Neural progenitor cell (in vitro differentiated cells): ENCODE results near the gene HSP90AA1. TPM values are rescaled to one million over a fixed set of nuclear protein-coding genes. Genes with fewer than 3 reads are reported as not detected.

Experiments used
- DNase-seq: peaks from one replicate; pipeline ENCODE4 v3.0.0-alpha.2; 2016; ENCODE audit warnings: low spot score
- H2AFZ ChIP-seq: fragments of 200-600 bp; sonication (generic); replicated peaks from 2 replicates; pipeline ENCODE4 v1.6.1; 2016; ENCODE audit warnings: antibody characterized with exemption
- H3F3A ChIP-seq: fragments of 200-600 bp; sonication (generic); 2 replicates; pipeline ENCODE4 v1.6.1; 2016; ENCODE audit warnings: antibody characterized with exemption, low read depth
- H3K27ac ChIP-seq: fragments of 200-600 bp; sonication (generic); 2 replicates; pipeline ENCODE4 v1.5.1; 2016; ENCODE audit warnings: mild to moderate bottlenecking
- H3K27me3 ChIP-seq: fragments of 200-600 bp; sonication (generic); 2 replicates; pipeline ENCODE4 v1.6.1; 2016; ENCODE audit warnings: mild to moderate bottlenecking, moderate library complexity
- H3K36me3 ChIP-seq: fragments of 200-600 bp; sonication (generic); 2 replicates; pipeline ENCODE4 v1.5.1; 2016
- H3K4me1 ChIP-seq: fragments of 200-600 bp; sonication (generic); 2 replicates; pipeline ENCODE4 v1.6.1; 2016; ENCODE audit warnings: mixed run types
- H3K4me2 ChIP-seq: fragments of 200-600 bp; sonication (generic); 2 replicates; pipeline ENCODE4 v1.6.1; 2016
- H3K4me3 ChIP-seq: fragments of 200-600 bp; sonication (generic); 2 replicates; pipeline ENCODE4 v1.5.1; 2016
- H3K79me2 ChIP-seq: fragments of 200-600 bp; sonication (generic); 2 replicates; pipeline ENCODE4 v1.6.1; 2016; ENCODE audit warnings: low read depth
- H3K9ac ChIP-seq: fragments of 200-600 bp; sonication (generic); 2 replicates; pipeline ENCODE4 v1.6.1; 2016
- H3K9me3 ChIP-seq: fragments of 200-600 bp; sonication (generic); 2 replicates; pipeline ENCODE4 v1.5.1; 2016; ENCODE audit warnings: low read depth
- H4K20me1 ChIP-seq: fragments of 200-600 bp; sonication (generic); 2 replicates; pipeline ENCODE4 v1.6.1; 2016; ENCODE audit warnings: low read depth
- H3K27ac Mint-ChIP-seq: 3 replicates; pipeline ENCODE4 v1.8.0; 2021; ENCODE audit warnings: mixed read lengths
- H3K27me3 Mint-ChIP-seq: 2 replicates; pipeline ENCODE4 v1.8.0; 2022; ENCODE audit warnings: low read depth, mild to moderate bottlenecking, inconsistent platforms, moderate library complexity, mixed read lengths; ENCODE audit not compliant: insufficient read depth
- H3K36me3 Mint-ChIP-seq: 3 replicates; pipeline ENCODE4 v1.8.0; 2021; ENCODE audit warnings: mixed read lengths
- H3K4me1 Mint-ChIP-seq: 3 replicates; pipeline ENCODE4 v1.8.0; 2021; ENCODE audit warnings: mixed read lengths
- H3K4me3 Mint-ChIP-seq: 3 replicates; pipeline ENCODE4 v1.8.0; 2021; ENCODE audit warnings: mild to moderate bottlenecking, moderate library complexity, mixed read lengths
- H3K9me3 Mint-ChIP-seq: 3 replicates; pipeline ENCODE4 v1.8.0; 2020; ENCODE audit warnings: mixed read lengths
- EZH2 ChIP-seq: fragments of 200-600 bp; sonication (generic); IDR thresholded peaks from 2 replicates; pipeline ENCODE4 v1.6.1; 2017; ENCODE audit warnings: antibody characterized with exemption, mild to moderate bottlenecking, moderate library complexity
- EZH2phosphoT487 ChIP-seq: fragments of 200-600 bp; sonication (generic); IDR thresholded peaks from 2 replicates; pipeline ENCODE4 v1.6.1; 2017; ENCODE audit warnings: antibody characterized with exemption
- total RNA-seq: library from RNA; depleted of rRNA; stranded (reverse); fragments of >200 nt; gene quantifications from 2 replicates; pipeline ENCODE4 v1.2.3, GENCODE V29; 2015; ENCODE audit warnings: low replicate concordance
- TF ChIP-seq, protein P1 (sequence below): fragments of 200-600 bp; sonication (generic); IDR thresholded peaks from 2 replicates; pipeline ENCODE4 v1.5.1; 2017; ENCODE audit warnings: antibody characterized with exemption, mild to moderate bottlenecking

HSP90AA1 gene
- total RNA-seq, 1 donor from 2014 or later: 746 TPM

DNA sequence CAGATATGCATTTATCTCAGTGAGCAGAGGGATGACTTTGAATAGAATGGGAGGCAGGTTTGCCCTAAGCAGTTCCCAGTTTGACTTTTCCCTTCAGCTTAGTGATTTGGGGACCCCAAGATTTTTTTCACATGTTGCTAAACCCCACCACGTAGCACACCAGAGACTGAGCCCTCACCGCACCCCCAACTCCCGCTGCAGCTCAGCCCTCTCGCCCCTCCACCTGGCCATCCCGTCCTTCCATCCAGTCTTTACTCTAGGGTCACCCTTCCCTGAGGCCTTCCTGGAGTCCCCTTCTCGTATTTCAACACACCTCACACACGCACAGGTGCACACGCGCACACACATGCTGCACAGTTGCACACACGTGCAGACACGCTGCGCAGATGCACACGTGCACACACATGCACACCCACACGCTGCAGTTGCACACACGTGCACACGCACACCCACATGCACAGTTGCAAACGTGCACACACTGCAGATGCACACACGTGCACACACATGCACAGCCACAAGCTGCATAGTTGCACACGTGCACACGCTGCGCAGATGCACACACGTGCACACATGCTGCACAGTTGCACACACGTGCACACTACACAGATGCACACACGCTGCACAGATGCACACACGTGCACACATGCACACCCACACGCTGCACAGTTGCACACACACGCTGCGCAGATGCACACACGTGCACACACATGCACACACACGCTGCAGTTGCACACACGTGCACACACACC, 30.0 kb downstream of the HSP90AA1 start:
- H3K79me2 ChIP-seq: no peaks in the 10 kb centered on the region
- no peak overlapping the region for H3K4me2 ChIP-seq
- Mint-ChIP-seq H3K4me3 (no peak overlapping the region), H3K4me1 (peaks cover 20% of the 10 kb centered on the region), H3K27me3 (peaks cover 15% of the 10 kb centered on the region), H3K9me3 (no peaks in the 10 kb centered on the region), H3K36me3 (peaks cover 20% of the 10 kb centered on the region), H3K27ac (no peak overlapping the region)
- no peaks in the 10 kb centered on the region for H3K9me3 ChIP-seq
- no peaks in the 10 kb centered on the region for H3K27me3 ChIP-seq
- peaks cover 20% of the 10 kb centered on the region for H3F3A ChIP-seq
- H3K4me1 ChIP-seq: no peaks in the 10 kb centered on the region
- H3K4me3 ChIP-seq: no peak overlapping the region
- no peak overlapping the region for H3K27ac ChIP-seq
- no peaks in the 10 kb centered on the region for H4K20me1 ChIP-seq
- no peaks in the 10 kb centered on the region for H3K36me3 ChIP-seq
- TF ChIP-seq EZH2: no peak
- TF ChIP-seq, protein P1, sequence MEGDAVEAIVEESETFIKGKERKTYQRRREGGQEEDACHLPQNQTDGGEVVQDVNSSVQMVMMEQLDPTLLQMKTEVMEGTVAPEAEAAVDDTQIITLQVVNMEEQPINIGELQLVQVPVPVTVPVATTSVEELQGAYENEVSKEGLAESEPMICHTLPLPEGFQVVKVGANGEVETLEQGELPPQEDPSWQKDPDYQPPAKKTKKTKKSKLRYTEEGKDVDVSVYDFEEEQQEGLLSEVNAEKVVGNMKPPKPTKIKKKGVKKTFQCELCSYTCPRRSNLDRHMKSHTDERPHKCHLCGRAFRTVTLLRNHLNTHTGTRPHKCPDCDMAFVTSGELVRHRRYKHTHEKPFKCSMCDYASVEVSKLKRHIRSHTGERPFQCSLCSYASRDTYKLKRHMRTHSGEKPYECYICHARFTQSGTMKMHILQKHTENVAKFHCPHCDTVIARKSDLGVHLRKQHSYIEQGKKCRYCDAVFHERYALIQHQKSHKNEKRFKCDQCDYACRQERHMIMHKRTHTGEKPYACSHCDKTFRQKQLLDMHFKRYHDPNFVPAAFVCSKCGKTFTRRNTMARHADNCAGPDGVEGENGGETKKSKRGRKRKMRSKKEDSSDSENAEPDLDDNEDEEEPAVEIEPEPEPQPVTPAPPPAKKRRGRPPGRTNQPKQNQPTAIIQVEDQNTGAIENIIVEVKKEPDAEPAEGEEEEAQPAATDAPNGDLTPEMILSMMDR: no peak
- no peak for TF ChIP-seq EZH2phosphoT487
- no peak overlapping the region for H3K9ac ChIP-seq
- no peak overlapping the region for H2AFZ ChIP-seq
- DNase-seq: no peak

DNA sequence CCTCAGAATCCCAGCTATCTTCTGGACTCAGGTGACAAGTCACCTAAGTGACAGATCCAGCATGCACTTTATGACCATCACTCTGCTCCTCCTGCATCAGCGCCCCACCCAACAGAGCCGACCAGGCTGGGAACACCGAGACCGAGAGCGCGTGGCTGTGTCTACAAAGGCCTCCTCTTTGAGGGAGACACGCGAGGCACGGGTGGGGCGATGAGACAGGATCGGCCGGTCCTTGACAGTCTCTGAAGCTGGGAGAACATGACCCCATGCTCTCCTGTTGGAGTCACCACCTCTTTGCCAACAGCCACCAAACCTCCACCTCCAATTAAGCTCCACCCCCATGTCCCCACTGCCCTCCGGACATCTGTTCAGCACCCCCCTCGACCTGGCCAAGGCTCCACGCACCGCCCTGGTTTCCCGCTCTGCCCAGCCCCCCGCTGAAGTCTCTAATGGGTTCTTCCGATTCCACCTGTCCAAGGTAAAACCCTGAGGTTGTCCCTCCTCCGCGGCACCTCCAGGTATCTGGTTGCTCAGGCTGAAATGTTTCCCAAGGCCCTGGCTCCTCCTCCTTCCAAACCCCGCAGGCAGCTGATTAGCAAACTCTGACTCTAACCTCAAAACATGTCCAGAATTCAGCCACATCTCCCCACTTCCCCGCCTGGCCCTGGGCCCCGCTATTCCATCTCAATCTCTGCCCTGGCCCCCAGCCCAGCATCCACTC, 31.5 kb downstream of the HSP90AA1 start:
- Histone ChIP-seq H3K27me3 (no peaks in the 10 kb centered on the region), H3K79me2 (no peaks in the 10 kb centered on the region), H2AFZ (no peak overlapping the region), H3K4me1 (no peaks in the 10 kb centered on the region), H3K36me3 (no peaks in the 10 kb centered on the region), H3K4me2 (no peak overlapping the region), H3K9me3 (no peaks in the 10 kb centered on the region), H3K27ac (no peak overlapping the region), H3K9ac (no peak overlapping the region), H4K20me1 (no peaks in the 10 kb centered on the region), H3K4me3 (no peak overlapping the region), H3F3A (peaks cover 20% of the 10 kb centered on the region)
- Mint-ChIP-seq H3K36me3 (peaks cover 25% of the 10 kb centered on the region), H3K4me3 (no peak overlapping the region), H3K27me3 (peaks cover 12% of the 10 kb centered on the region), H3K4me1 (peaks cover 19% of the 10 kb centered on the region), H3K9me3 (no peaks in the 10 kb centered on the region), H3K27ac (peak overlapping the region; percentile 97)
- no peak for DNase-seq
- TF ChIP-seq, protein P1: no peak
- TF ChIP-seq EZH2phosphoT487: no peak
- TF ChIP-seq EZH2: no peak

DNA sequence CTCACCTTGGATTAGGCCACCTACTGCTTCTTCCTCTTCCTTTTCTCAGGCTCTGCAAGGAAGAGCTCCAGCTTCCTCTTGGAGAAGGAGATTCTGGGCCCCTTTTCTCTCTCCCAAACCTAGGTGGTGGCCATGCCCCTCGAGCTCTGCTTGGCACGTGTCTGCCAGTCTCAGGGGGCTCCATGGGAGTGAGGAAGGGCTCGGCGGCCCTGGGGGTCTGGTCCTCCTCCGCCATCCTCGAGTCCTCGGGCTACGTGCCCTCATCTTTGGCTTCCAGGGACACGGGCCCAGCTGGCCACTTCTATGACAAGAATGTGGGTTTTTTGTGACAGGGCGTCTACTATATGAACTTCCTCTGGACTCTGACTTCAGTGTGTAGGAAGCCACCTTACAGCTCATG, 34.3 kb downstream of the HSP90AA1 start:
- no peaks in the 10 kb centered on the region for H3K27me3 ChIP-seq
- no peak overlapping the region for H3K4me3 Mint-ChIP-seq
- TF ChIP-seq EZH2 (no peak), EZH2phosphoT487 (no peak)
- TF ChIP-seq, protein P1: no peak
- H3K4me2 ChIP-seq: no peak overlapping the region
- H4K20me1 ChIP-seq: no peaks in the 10 kb centered on the region
- no peak overlapping the region for H3K9ac ChIP-seq
- H3K27ac Mint-ChIP-seq: no peak overlapping the region
- no peaks in the 10 kb centered on the region for H3K9me3 Mint-ChIP-seq
- H3K36me3 ChIP-seq: peaks cover 7% of the 10 kb centered on the region
- H3K27me3 Mint-ChIP-seq: peaks cover 13% of the 10 kb centered on the region
- no peak overlapping the region for H3K27ac ChIP-seq
- H2AFZ ChIP-seq: no peak overlapping the region
- no peaks in the 10 kb centered on the region for H3K9me3 ChIP-seq
- peaks cover 42% of the 10 kb centered on the region for H3K36me3 Mint-ChIP-seq
- DNase-seq: no peak
- no peaks in the 10 kb centered on the region for H3K79me2 ChIP-seq
- H3K4me3 ChIP-seq: no peak overlapping the region
- H3K4me1 ChIP-seq: no peaks in the 10 kb centered on the region
- peaks cover 17% of the 10 kb centered on the region for H3K4me1 Mint-ChIP-seq
- H3F3A ChIP-seq: peaks cover 17% of the 10 kb centered on the region
